SK-N-SH (cell line): ENCODE data around the gene LY6G6D. TPM values are rescaled to one million over a fixed set of nuclear protein-coding genes. Genes with fewer than 3 reads are reported as not detected.

ENCODE experiments used
- polyA plus RNA-seq, 3 experiments: library from polyadenylated mRNA; depleted of rRNA; stranded (reverse); fragments of >200 nt; gene quantifications; 2 replicates each; pipeline ENCODE4 v1.2.3, GENCODE V29; 2012
- small RNA-seq, 7 experiments: library from RNA; depleted of rRNA; stranded (forward); fragments of <200 nt; gene quantifications; one replicate each; pipeline ENCODE3, GENCODE V24; 2012

The LY6G6D gene
- polyA plus RNA-seq, 1 of the 3 experiments (the other 2 are of a cell fraction) = not detected

Small RNAs within 50 kb of the gene (small RNA-seq; reads per million reads assigned to genes)
- 0 reads per million in 7 experiments for gene LY6G6D
- 0 reads per million in 7 experiments for gene MIR4646
- gene MSH5-SAPCD1 = 0 reads per million in 7 experiments
- 0 reads per million in 7 experiments for gene RNU6-850P
- gene SAPCD1 = 0 to 15.8 (median 0) reads per million in 7 experiments

Other genes starting within 250 kb of the LY6G6D start
- gene MICB, start 217.2 kb upstream of the LY6G6D start, polyA plus RNA-seq (2012; rRNA removed) = 9.7 and 9.9 TPM in 2 replicates
- gene MCCD1, start 186.4 kb upstream of the LY6G6D start, polyA plus RNA-seq (2012; rRNA removed) = not detected in 2 replicates
- 502 and 556 TPM in 2 replicates for gene DDX39B, start 173.3 kb upstream of the LY6G6D start, polyA plus RNA-seq (2012; rRNA removed)
- gene ATP6V1G2, start 168.7 kb upstream of the LY6G6D start, polyA plus RNA-seq (2012; rRNA removed) = 13.6 and 15.6 TPM in 2 replicates
- gene NFKBIL1, start 167.7 kb upstream of the LY6G6D start, polyA plus RNA-seq (2012; rRNA removed) = 14.6 and 17.1 TPM in 2 replicates
- gene LTA, start 143.1 kb upstream of the LY6G6D start, polyA plus RNA-seq (2012; rRNA removed) = not detected in 2 replicates
- gene TNF, start 139.8 kb upstream of the LY6G6D start, polyA plus RNA-seq (2012; rRNA removed) = not detected in 2 replicates
- gene LTB, start 132.9 kb upstream of the LY6G6D start, polyA plus RNA-seq (2012; rRNA removed) = 0.10 and 0.16 TPM in 2 replicates
- not detected in 2 replicates for gene LST1, start 129.1 kb upstream of the LY6G6D start, polyA plus RNA-seq (2012; rRNA removed)
- not detected in 2 replicates for gene NCR3, start 122.3 kb upstream of the LY6G6D start, polyA plus RNA-seq (2012; rRNA removed)
- not detected in 2 replicates for gene AIF1, start 100.1 kb upstream of the LY6G6D start, polyA plus RNA-seq (2012; rRNA removed)
- 36.1 and 76.1 TPM in 2 replicates for gene PRRC2A, start 94.6 kb upstream of the LY6G6D start, polyA plus RNA-seq (2012; rRNA removed)
- 100 and 220 TPM in 2 replicates for gene BAG6, start 62.7 kb upstream of the LY6G6D start, polyA plus RNA-seq (2012; rRNA removed)
- 6.8 and 7.2 TPM in 2 replicates for gene APOM, start 59.5 kb upstream of the LY6G6D start, polyA plus RNA-seq (2012; rRNA removed)
- 10.3 and 11.5 TPM in 2 replicates for gene C6orf47, start 54.6 kb upstream of the LY6G6D start, polyA plus RNA-seq (2012; rRNA removed)
- 18.3 and 19.1 TPM in 2 replicates for gene GPANK1, start 50.4 kb upstream of the LY6G6D start, polyA plus RNA-seq (2012; rRNA removed)
- gene CSNK2B, start 49.3 kb upstream of the LY6G6D start, polyA plus RNA-seq (2012; rRNA removed) = 97.3 and 101 TPM in 2 replicates
- 12.7 and 20.6 TPM in 2 replicates for gene LY6G5B, start 45.4 kb upstream of the LY6G6D start, polyA plus RNA-seq (2012; rRNA removed)
- gene LY6G5C, start 34.3 kb upstream of the LY6G6D start, polyA plus RNA-seq (2012; rRNA removed) = 0.60 and 1.1 TPM in 2 replicates
- gene ABHD16A, start 12.0 kb upstream of the LY6G6D start, polyA plus RNA-seq (2012; rRNA removed) = 49.3 and 52.9 TPM in 2 replicates
- not detected in 2 replicates for gene LY6G6F, start 8.5 kb upstream of the LY6G6D start, polyA plus RNA-seq (2012; rRNA removed)
- 0.08 TPM in 1 of 2 replicates, not detected in the other for gene LY6G6C, start 6.4 kb downstream of the LY6G6D start, polyA plus RNA-seq (2012; rRNA removed)
- not detected in 2 replicates for gene MPIG6B, start 8.0 kb downstream of the LY6G6D start, polyA plus RNA-seq (2012; rRNA removed)
- 147 and 180 TPM in 2 replicates for gene DDAH2, start 14.0 kb downstream of the LY6G6D start, polyA plus RNA-seq (2012; rRNA removed)
- 520 and 569 TPM in 2 replicates for gene CLIC1, start 21.2 kb downstream of the LY6G6D start, polyA plus RNA-seq (2012; rRNA removed)
- gene MSH5, start 24.7 kb downstream of the LY6G6D start, polyA plus RNA-seq (2012; rRNA removed) = 16.0 and 19.5 TPM in 2 replicates
- gene SAPCD1, start 47.3 kb downstream of the LY6G6D start, polyA plus RNA-seq (2012; rRNA removed) = 5.9 and 6.3 TPM in 2 replicates
- gene VWA7, start 62.0 kb downstream of the LY6G6D start, polyA plus RNA-seq (2012; rRNA removed) = 0.45 and 0.56 TPM in 2 replicates
- gene VARS1, start 80.4 kb downstream of the LY6G6D start, polyA plus RNA-seq (2012; rRNA removed) = 22.2 and 35.1 TPM in 2 replicates
- gene LSM2, start 91.6 kb downstream of the LY6G6D start, polyA plus RNA-seq (2012; rRNA removed) = 47.8 and 79.1 TPM in 2 replicates
- 0.69 and 0.83 TPM in 2 replicates for gene HSPA1L, start 99.9 kb downstream of the LY6G6D start, polyA plus RNA-seq (2012; rRNA removed)
- 71.1 and 119 TPM in 2 replicates for gene HSPA1A, start 100.2 kb downstream of the LY6G6D start, polyA plus RNA-seq (2012; rRNA removed)
- gene HSPA1B, start 112.4 kb downstream of the LY6G6D start, polyA plus RNA-seq (2012; rRNA removed) = 52.4 and 96.3 TPM in 2 replicates
- 42.2 and 43.0 TPM in 2 replicates for gene NEU1, start 147.5 kb downstream of the LY6G6D start, polyA plus RNA-seq (2012; rRNA removed)
- 0.26 and 0.49 TPM in 2 replicates for gene SLC44A4, start 163.6 kb downstream of the LY6G6D start, polyA plus RNA-seq (2012; rRNA removed)
- gene EHMT2, start 182.3 kb downstream of the LY6G6D start, polyA plus RNA-seq (2012; rRNA removed) = 50.1 and 72.0 TPM in 2 replicates
- 8.3 and 8.4 TPM in 2 replicates for gene ZBTB12, start 186.7 kb downstream of the LY6G6D start, polyA plus RNA-seq (2012; rRNA removed)
- 0.15 and 0.43 TPM in 2 replicates for gene C2, start 212.4 kb downstream of the LY6G6D start, polyA plus RNA-seq (2012; rRNA removed)
- gene CFB, start 230.7 kb downstream of the LY6G6D start, polyA plus RNA-seq (2012; rRNA removed) = 42.1 and 64.4 TPM in 2 replicates
- gene NELFE, start 243.6 kb downstream of the LY6G6D start, polyA plus RNA-seq (2012; rRNA removed) = 89.5 and 116 TPM in 2 replicates
- 86.3 and 89.4 TPM in 2 replicates for gene SKIC2, start 243.8 kb downstream of the LY6G6D start, polyA plus RNA-seq (2012; rRNA removed)